ENCODE measurements around the gene ZSCAN20.

Gene ZSCAN20

GRCh38 chr1:33425900-33426299 is 46.5 kb upstream of the ZSCAN20 start:
- TF ChIP-seq RARB (CRISPR knock-in tag; IDR thresholded peaks at IDR 0.05) (no peak), CREB5 (CRISPR knock-in tag; IDR thresholded peaks at IDR 0.05; ENCODE audit: low read depth) (no peak), ISL1 (CRISPR knock-in tag; IDR thresholded peaks at IDR 0.05) (no peak), OSR1 (CRISPR knock-in tag; IDR thresholded peaks at IDR 0.05) (no peak), PPARA (CRISPR knock-in tag; IDR thresholded peaks at IDR 0.05; ENCODE audit: borderline replicate concordance) (no peak), ZNF565 (CRISPR knock-in tag; conservative IDR thresholded peaks at IDR 0.05; ENCODE audit: low read depth) (no peak), GLIS3 (CRISPR knock-in tag; IDR thresholded peaks at IDR 0.05) (no peak), ESRRG (CRISPR knock-in tag; IDR thresholded peaks at IDR 0.05) (no peak), ZNF8 (CRISPR knock-in tag; IDR thresholded peaks at IDR 0.05) (no peak), ZC3H10 (CRISPR knock-in tag; IDR thresholded peaks at IDR 0.05) (no peak), SNAI2 (CRISPR knock-in tag; IDR thresholded peaks at IDR 0.05) (no peak)

GRCh38 chr1:33426916-33427315 is 45.5 kb upstream of the ZSCAN20 start:
- no peak for ATAC-seq
- TF ChIP-seq TOX (CRISPR knock-in tag; IDR thresholded peaks at IDR 0.05; ENCODE audit: borderline replicate concordance) (no peak), SNAI2 (CRISPR knock-in tag; IDR thresholded peaks at IDR 0.05) (no peak), ZC3H10 (CRISPR knock-in tag; IDR thresholded peaks at IDR 0.05) (no peak), ZFP3 (CRISPR knock-in tag; IDR thresholded peaks at IDR 0.05) (no peak), CSDC2 (CRISPR knock-in tag; IDR thresholded peaks at IDR 0.05) (no peak), ESRRG (CRISPR knock-in tag; IDR thresholded peaks at IDR 0.05) (no peak), GLIS3 (CRISPR knock-in tag; IDR thresholded peaks at IDR 0.05) (no peak), ZNF8 (CRISPR knock-in tag; IDR thresholded peaks at IDR 0.05) (no peak), BACH2 (CRISPR knock-in tag; IDR thresholded peaks at IDR 0.05; ENCODE audit: borderline replicate concordance) (no peak), ZNF565 (CRISPR knock-in tag; conservative IDR thresholded peaks at IDR 0.05; ENCODE audit: low read depth) (no peak), CREB5 (CRISPR knock-in tag; IDR thresholded peaks at IDR 0.05; ENCODE audit: low read depth) (no peak), ZNF70 (CRISPR knock-in tag; IDR thresholded peaks at IDR 0.05) (no peak), ISL1 (CRISPR knock-in tag; IDR thresholded peaks at IDR 0.05) (no peak), RARB (CRISPR knock-in tag; IDR thresholded peaks at IDR 0.05) (no peak), ARNTL (CRISPR knock-in tag; IDR thresholded peaks at IDR 0.05; ENCODE audit: borderline replicate concordance, low read depth) (no peak), PPARA (CRISPR knock-in tag; IDR thresholded peaks at IDR 0.05; ENCODE audit: borderline replicate concordance) (no peak), OSR1 (CRISPR knock-in tag; IDR thresholded peaks at IDR 0.05) (no peak)
- TF ChIP-seq, protein P1, sequence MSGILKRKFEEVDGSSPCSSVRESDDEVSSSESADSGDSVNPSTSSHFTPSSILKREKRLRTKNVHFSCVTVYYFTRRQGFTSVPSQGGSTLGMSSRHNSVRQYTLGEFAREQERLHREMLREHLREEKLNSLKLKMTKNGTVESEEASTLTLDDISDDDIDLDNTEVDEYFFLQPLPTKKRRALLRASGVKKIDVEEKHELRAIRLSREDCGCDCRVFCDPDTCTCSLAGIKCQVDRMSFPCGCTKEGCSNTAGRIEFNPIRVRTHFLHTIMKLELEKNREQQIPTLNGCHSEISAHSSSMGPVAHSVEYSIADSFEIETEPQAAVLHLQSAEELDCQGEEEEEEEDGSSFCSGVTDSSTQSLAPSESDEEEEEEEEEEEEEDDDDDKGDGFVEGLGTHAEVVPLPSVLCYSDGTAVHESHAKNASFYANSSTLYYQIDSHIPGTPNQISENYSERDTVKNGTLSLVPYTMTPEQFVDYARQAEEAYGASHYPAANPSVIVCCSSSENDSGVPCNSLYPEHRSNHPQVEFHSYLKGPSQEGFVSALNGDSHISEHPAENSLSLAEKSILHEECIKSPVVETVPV (CRISPR knock-in tag; IDR thresholded peaks at IDR 0.05) = no peak
- TF ChIP-seq, protein P2, sequence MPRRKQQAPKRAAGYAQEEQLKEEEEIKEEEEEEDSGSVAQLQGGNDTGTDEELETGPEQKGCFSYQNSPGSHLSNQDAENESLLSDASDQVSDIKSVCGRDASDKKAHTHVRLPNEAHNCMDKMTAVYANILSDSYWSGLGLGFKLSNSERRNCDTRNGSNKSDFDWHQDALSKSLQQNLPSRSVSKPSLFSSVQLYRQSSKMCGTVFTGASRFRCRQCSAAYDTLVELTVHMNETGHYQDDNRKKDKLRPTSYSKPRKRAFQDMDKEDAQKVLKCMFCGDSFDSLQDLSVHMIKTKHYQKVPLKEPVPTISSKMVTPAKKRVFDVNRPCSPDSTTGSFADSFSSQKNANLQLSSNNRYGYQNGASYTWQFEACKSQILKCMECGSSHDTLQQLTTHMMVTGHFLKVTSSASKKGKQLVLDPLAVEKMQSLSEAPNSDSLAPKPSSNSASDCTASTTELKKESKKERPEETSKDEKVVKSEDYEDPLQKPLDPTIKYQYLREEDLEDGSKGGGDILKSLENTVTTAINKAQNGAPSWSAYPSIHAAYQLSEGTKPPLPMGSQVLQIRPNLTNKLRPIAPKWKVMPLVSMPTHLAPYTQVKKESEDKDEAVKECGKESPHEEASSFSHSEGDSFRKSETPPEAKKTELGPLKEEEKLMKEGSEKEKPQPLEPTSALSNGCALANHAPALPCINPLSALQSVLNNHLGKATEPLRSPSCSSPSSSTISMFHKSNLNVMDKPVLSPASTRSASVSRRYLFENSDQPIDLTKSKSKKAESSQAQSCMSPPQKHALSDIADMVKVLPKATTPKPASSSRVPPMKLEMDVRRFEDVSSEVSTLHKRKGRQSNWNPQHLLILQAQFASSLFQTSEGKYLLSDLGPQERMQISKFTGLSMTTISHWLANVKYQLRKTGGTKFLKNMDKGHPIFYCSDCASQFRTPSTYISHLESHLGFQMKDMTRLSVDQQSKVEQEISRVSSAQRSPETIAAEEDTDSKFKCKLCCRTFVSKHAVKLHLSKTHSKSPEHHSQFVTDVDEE (CRISPR knock-in tag; IDR thresholded peaks at IDR 0.05) = no peak
- TF ChIP-seq, protein P3, sequence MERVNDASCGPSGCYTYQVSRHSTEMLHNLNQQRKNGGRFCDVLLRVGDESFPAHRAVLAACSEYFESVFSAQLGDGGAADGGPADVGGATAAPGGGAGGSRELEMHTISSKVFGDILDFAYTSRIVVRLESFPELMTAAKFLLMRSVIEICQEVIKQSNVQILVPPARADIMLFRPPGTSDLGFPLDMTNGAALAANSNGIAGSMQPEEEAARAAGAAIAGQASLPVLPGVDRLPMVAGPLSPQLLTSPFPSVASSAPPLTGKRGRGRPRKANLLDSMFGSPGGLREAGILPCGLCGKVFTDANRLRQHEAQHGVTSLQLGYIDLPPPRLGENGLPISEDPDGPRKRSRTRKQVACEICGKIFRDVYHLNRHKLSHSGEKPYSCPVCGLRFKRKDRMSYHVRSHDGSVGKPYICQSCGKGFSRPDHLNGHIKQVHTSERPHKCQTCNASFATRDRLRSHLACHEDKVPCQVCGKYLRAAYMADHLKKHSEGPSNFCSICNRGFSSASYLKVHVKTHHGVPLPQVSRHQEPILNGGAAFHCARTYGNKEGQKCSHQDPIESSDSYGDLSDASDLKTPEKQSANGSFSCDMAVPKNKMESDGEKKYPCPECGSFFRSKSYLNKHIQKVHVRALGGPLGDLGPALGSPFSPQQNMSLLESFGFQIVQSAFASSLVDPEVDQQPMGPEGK (CRISPR knock-in tag; IDR thresholded peaks at IDR 0.05; ENCODE audit: borderline replicate concordance) = no peak

More at GRCh38 chr1:33425900-33426299, 46.5 kb upstream of the ZSCAN20 start:
- no peak for ATAC-seq

DNA sequence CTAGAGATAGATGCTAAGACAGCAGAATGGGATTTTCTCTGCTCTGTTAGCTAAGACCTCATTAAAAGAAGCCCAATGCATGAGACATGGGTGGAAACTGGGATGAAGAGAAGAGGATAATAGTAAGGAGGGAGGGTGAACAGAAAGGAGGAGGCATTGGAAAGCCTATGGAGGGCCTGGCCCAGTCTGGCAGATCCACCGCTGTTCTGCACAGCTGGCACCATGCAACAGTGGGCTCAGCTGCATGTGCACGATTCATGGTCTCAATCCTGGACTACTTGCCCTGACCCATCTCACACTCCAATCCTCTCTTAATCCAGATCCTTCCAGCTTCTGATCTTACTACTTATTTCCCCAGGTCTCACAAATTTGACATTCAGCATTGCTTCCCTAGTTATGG is 43.8 kb upstream of the ZSCAN20 start:
- no peak for ATAC-seq
- TF ChIP-seq ZNF70 (CRISPR knock-in tag; IDR thresholded peaks at IDR 0.05) (no peak), ZNF565 (CRISPR knock-in tag; conservative IDR thresholded peaks at IDR 0.05; ENCODE audit: low read depth) (no peak), BACH2 (CRISPR knock-in tag; IDR thresholded peaks at IDR 0.05; ENCODE audit: borderline replicate concordance) (no peak), ZNF8 (CRISPR knock-in tag; IDR thresholded peaks at IDR 0.05) (no peak), CSDC2 (CRISPR knock-in tag; IDR thresholded peaks at IDR 0.05) (no peak), ZC3H10 (CRISPR knock-in tag; IDR thresholded peaks at IDR 0.05) (no peak), ZFP3 (CRISPR knock-in tag; IDR thresholded peaks at IDR 0.05) (no peak), TCF4 (CRISPR knock-in tag; IDR thresholded peaks at IDR 0.05; ENCODE audit: borderline replicate concordance) (no peak), ARNTL (CRISPR knock-in tag; IDR thresholded peaks at IDR 0.05; ENCODE audit: borderline replicate concordance, low read depth) (no peak), TOX (CRISPR knock-in tag; IDR thresholded peaks at IDR 0.05; ENCODE audit: borderline replicate concordance) (no peak)
- TF ChIP-seq, protein P3 (CRISPR knock-in tag; IDR thresholded peaks at IDR 0.05; ENCODE audit: borderline replicate concordance) = no peak
- TF ChIP-seq, protein P4, sequence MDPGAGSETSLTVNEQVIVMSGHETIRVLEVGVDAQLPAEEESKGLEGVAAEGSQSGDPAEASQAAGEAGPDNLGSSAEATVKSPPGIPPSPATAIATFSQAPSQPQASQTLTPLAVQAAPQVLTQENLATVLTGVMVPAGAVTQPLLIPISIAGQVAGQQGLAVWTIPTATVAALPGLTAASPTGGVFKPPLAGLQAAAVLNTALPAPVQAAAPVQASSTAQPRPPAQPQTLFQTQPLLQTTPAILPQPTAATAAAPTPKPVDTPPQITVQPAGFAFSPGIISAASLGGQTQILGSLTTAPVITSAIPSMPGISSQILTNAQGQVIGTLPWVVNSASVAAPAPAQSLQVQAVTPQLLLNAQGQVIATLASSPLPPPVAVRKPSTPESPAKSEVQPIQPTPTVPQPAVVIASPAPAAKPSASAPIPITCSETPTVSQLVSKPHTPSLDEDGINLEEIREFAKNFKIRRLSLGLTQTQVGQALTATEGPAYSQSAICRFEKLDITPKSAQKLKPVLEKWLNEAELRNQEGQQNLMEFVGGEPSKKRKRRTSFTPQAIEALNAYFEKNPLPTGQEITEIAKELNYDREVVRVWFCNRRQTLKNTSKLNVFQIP (CRISPR knock-in tag; IDR thresholded peaks at IDR 0.05; ENCODE audit: borderline replicate concordance, low read depth) = no peak
- TF ChIP-seq, protein P1 (CRISPR knock-in tag; IDR thresholded peaks at IDR 0.05) = no peak

Data from SK-N-SH treated with all-trans-retinoic acid at 6 μM for 48 hours (cell line).